Adrenal gland (tissue), 12 donors: ENCODE data around the gene KDM1A. TPM values are rescaled to one million over a fixed set of nuclear protein-coding genes. Genes with fewer than 3 reads are reported as not detected.

Experiments
- DNase-seq, 7 donors: peaks; one replicate each; pipeline ENCODE4 v3.0.0-alpha.2; 2019 to 2020
- H3K27ac ChIP-seq, 5 donors: fragments of 200-600 bp; sonication (generic) in 4 of 5; 1 replicate in 3 of 5; 2 replicates in 2 of 5; pipeline versions ENCODE4 v1.5.1 to v1.8.0; 2016 to 2020; ENCODE audit warnings: mild to moderate bottlenecking in 1 of 5
- H3K27me3 ChIP-seq: fragments of 200-600 bp; 2 replicates; pipeline ENCODE4 v1.8.0; 2021
- H3K36me3 ChIP-seq, 2 donors: fragments of 200-600 bp; replicated peaks in 1 of 2; 1 replicate in 1 of 2; 2 replicates in 1 of 2; pipeline versions ENCODE4 v1.5.1 to v1.8.0; 2018 to 2022
- H3K4me1 ChIP-seq, 2 donors: fragments of 200-600 bp; replicated peaks in 1 of 2; 1 replicate in 1 of 2; 2 replicates in 1 of 2; pipeline versions ENCODE4 v1.5.1 to v1.8.0; 2018 to 2021
- H3K4me3 ChIP-seq, 4 donors: fragments of 200-600 bp; sonication (generic) in 3 of 4; one replicate each; pipeline ENCODE4 v1.5.1; 2016 to 2018
- H3K9me3 ChIP-seq, 3 donors: fragments of 200-600 bp; sonication (generic) in 1 of 3; replicated peaks in 1 of 3; 1 replicate in 2 of 3; 2 replicates in 1 of 3; pipeline versions ENCODE4 v1.5.1 to v1.8.0; 2016 to 2021
- POLR2A ChIP-seq, 2 donors: fragments of 450-650 bp; IDR thresholded peaks; one replicate each; pipeline ENCODE4 v1.6.1; 2017; ENCODE audit warnings: antibody characterized with exemption in 2 of 2, mild to moderate bottlenecking in 2 of 2, moderate library complexity in 1 of 2
- WGBS, 4 donors: extraction: QIAGEN DNeasy Blood & Tissue Kit in 2 of 4; methylation state at CpG; one replicate each; pipeline versions ENCODE4 v1.1.5 to v1.1.7; 2013 to 2017; 5-methylcytosine and 5-hydroxymethylcytosine counted together
- intact Hi-C, 2 donors: fragments of 100-400 bp; cut with DNase I; formaldehyde crosslinking; loops; one replicate each; pipeline versions ENCODE4 v1.14.1 to v1.15.0; 2022 to 2023
- polyA plus RNA-seq, 3 donors: library from polyadenylated mRNA; stranded (reverse); fragments of 200-250 nt in 2 of 3; fragments of 350-450 nt in 1 of 3; fragmentation: Illumina TruSeq in 1 of 3; extraction: RNeasy Lipid Tissue Mini Kit (QIAGEN cat#74804) in 1 of 3; gene quantifications; one replicate each; pipeline ENCODE4 v1.2.3, GENCODE V29; 2013 to 2014
- total RNA-seq, 9 donors: library from RNA; depleted of rRNA in 4 of 9; stranded (reverse); fragments of >200 nt in 4 of 9; fragments of 120-200 nt in 1 of 9; fragmentation: NEBNext Ultra II Directional in 1 of 9; extraction: Animal tissue kit (Norgen Biotek cat#: 25700) in 1 of 9; gene quantifications; one replicate each; pipeline versions ENCODE4 v1.1.0 to v1.2.4, GENCODE V29; 2013 to 2023
- TF ChIP-seq, protein P1 (sequence below), 6 experiments: fragments of 450-650 bp in 4 of 6; fragments of 200-600 bp in 2 of 6; sonication (generic) in 1 of 6; IDR thresholded peaks; 1 replicate in 5 of 6; 2 replicates in 1 of 6; pipeline versions ENCODE4 v1.5.1 to v1.8.0; 2016 to 2021; ENCODE audit warnings: antibody characterized with exemption in 6 of 6, mild to moderate bottlenecking in 2 of 6, moderate library complexity in 1 of 6
- donor health status: healthy with polysubstance abuse.
- donor health status: Bipolar disorder and iron deficiency.
- donor health status: DM: yes; HTN: yes; CAD: no.
- donor health status: DM: no; HTN: no; CAD: no.
- donor health status: DM: no; HTN: no; CAD: no.
- donor health status: DM: yes; HTN: yes; CAD: no.

KDM1A gene
- total and polyA plus RNA-seq, 12 donors: 25.3 to 87.1 (median 57.8) TPM

DNA sequence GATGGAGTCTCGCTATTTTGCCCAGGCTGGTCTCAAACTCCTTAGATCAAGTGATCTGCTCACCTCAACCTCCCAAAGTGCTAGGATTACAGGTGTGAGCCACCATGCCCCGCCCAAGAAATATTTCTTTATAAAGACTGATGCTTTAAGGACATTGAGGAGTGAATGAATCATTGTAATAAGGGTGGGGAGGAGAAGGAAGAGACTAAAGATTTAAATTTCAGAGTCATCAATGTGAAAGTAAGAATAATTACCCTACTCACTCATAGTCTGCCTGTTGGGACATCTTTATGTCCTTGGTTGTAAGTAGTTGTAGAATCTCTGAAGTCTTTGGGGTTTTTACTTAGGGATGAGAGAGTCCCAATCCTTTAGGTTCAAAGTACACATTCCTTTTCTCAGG, 7.3 kb downstream of the KDM1A start:
- 95 to 100% (median 98%) methylated on average over 2 of the region's 2 CpGs for WGBS, 4 donors

DNA sequence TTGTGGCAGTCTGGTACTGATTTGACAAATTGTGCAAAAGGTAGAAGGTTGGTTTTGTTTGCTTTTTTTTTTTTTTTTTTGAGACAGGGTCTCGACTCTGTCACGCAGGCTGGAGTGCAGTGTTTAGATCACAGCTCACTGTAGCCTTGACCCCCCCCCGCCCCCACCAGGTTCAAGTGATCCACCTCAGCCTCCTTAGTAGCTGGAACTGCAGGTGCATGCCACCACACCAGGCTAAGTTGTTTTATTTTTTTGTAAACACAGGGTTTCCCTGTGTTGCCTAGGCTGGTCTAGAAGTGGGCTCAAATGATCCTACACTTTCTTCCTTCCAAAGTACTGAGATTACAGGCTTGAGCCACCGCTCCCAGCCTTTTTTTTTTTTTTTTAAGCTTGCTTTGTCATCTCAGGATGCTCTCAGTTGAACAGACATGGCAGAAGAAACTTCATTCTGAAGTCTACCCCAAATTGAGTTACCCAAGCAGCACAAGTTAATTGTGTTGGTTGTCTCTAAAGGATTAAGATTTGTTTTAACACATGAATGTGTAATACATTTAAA, 8.2 kb downstream of the KDM1A start:
- no peak overlapping the region for H3K4me3 ChIP-seq
- no peaks in the 10 kb centered on the region for H3K27me3 ChIP-seq
- TF ChIP-seq, protein P1, sequence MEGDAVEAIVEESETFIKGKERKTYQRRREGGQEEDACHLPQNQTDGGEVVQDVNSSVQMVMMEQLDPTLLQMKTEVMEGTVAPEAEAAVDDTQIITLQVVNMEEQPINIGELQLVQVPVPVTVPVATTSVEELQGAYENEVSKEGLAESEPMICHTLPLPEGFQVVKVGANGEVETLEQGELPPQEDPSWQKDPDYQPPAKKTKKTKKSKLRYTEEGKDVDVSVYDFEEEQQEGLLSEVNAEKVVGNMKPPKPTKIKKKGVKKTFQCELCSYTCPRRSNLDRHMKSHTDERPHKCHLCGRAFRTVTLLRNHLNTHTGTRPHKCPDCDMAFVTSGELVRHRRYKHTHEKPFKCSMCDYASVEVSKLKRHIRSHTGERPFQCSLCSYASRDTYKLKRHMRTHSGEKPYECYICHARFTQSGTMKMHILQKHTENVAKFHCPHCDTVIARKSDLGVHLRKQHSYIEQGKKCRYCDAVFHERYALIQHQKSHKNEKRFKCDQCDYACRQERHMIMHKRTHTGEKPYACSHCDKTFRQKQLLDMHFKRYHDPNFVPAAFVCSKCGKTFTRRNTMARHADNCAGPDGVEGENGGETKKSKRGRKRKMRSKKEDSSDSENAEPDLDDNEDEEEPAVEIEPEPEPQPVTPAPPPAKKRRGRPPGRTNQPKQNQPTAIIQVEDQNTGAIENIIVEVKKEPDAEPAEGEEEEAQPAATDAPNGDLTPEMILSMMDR (IDR thresholded peaks at IDR 0.05): no peak
- no peak for TF ChIP-seq POLR2A (IDR thresholded peaks at IDR 0.05)
- intact Hi-C loops: no loop called here
- no peak for DNase-seq
- H3K9me3 ChIP-seq: no peaks in the 10 kb centered on the region
- H3K4me1 ChIP-seq: peaks cover 17 to 32% of the 10 kb centered on the region in 2 donors
- 58 to 73% (median 64%) methylated on average over 4 of the region's 4 CpGs for WGBS, 4 donors
- H3K27ac ChIP-seq: no peak overlapping the region
- H3K36me3 ChIP-seq: no peaks in the 10 kb centered on the region

More for the DNA sequence above, 7.3 kb downstream of the KDM1A start:
- Histone ChIP-seq H3K4me3 (no peak overlapping the region), H3K4me1 (peaks cover 17 to 34% of the 10 kb centered on the region in 2 donors), H3K27me3 (no peaks in the 10 kb centered on the region), H3K9me3 (no peaks in the 10 kb centered on the region), H3K27ac (no peak overlapping the region), H3K36me3 (no peaks in the 10 kb centered on the region)
- TF ChIP-seq POLR2A (IDR thresholded peaks at IDR 0.05): no peak
- TF ChIP-seq, protein P1 (IDR thresholded peaks at IDR 0.05): no peak
- intact Hi-C loops: no loop called here
- no peak for DNase-seq

DNA sequence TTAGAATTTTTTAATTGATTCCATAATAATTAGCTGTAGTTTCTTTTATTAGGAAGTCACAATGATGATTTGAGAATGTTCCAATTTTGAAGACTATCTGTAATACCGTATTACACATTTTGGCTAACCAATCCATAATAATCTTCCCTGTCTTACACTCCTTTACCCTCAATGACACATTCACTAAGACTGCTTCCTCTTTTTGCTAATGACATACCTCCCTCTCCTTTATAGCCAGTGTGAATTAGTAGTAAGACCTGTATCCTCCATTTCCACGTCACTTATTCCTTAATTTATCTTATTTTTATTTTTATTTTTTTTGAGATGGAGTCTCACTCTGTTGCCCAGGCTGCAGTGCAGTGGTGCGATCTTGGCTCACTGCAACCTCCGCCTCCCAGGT, 10.1 kb downstream of the KDM1A start:
- Histone ChIP-seq H3K4me1 (peaks cover 15 to 30% of the 10 kb centered on the region in 2 donors), H3K4me3 (no peak overlapping the region), H3K27ac (no peak overlapping the region), H3K36me3 (no peaks in the 10 kb centered on the region), H3K9me3 (no peaks in the 10 kb centered on the region), H3K27me3 (no peaks in the 10 kb centered on the region)
- intact Hi-C loops: no loop called here
- no peak for TF ChIP-seq POLR2A (IDR thresholded peaks at IDR 0.05)
- TF ChIP-seq, protein P1 (IDR thresholded peaks at IDR 0.05): no peak
- WGBS, 4 donors: 81 to 86% (median 83%) methylated on average over 4 of the region's 4 CpGs
- no peak for DNase-seq

DNA sequence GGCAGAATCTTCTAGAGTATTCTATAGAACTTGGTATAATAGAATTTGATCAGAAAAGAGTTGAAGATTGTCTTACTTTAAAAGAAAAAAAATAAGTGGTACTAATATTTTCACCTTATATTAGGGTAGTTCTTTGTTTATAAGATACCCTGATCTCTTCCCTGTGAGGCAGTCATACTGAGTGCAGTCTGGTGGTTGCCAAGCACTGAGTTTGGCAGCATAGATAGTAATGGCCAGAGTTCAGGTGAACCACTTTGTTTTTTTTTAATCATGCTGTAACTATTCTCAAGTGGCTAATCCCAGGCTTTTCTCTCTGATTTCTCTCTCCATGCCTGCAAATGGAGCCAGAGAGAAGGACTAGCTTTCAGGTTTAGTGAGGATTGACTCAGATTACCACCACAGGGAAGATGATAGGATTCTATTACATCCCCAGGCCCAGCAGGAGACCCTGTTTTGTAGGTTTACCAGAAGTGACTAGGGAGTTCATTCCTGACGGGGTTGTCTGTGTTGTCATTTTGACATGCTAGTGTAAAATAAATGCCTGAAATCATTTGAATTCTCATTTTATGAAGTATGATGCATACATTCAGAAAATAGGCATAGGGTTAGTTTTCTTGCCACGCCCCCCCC, 16.7 kb downstream of the KDM1A start:
- Histone ChIP-seq H3K27ac (no peak overlapping the region), H3K4me1 (no peaks in the 10 kb centered on the region), H3K27me3 (no peaks in the 10 kb centered on the region), H3K9me3 (no peaks in the 10 kb centered on the region), H3K4me3 (no peak overlapping the region), H3K36me3 (no peaks in the 10 kb centered on the region)
- intact Hi-C loops: no loop called here
- 84 to 93% (median 90%) methylated on average over 2 of the region's 2 CpGs for WGBS, 4 donors
- TF ChIP-seq POLR2A (IDR thresholded peaks at IDR 0.05): no peak
- TF ChIP-seq, protein P1 (IDR thresholded peaks at IDR 0.05): no peak
- DNase-seq: no peak
